H1 (cell line): ENCODE measurements around the gene IGFALS. TPM values are rescaled to one million over a fixed set of nuclear protein-coding genes. Genes with fewer than 3 reads are reported as not detected.

Experiments
- ASH2L ChIP-seq: fragments of 200-600, 300-600 bp; sonication (generic); IDR thresholded peaks from one replicate; pipeline ENCODE4 v1.7.1; 2017; ENCODE audit warnings: low read length
- BCL11A ChIP-seq, 2 experiments: IDR thresholded peaks; one replicate each; pipeline ENCODE4 v1.6.1; 2011; ENCODE audit warnings: low read depth in 2 of 2, low read length in 2 of 2, mild to moderate bottlenecking in 2 of 2
- CBX8 ChIP-seq: fragments of 300-800, 300-1000 bp; sonication (generic); IDR thresholded peaks from 2 replicates; pipeline ENCODE4 v1.7.1; 2016; ENCODE audit warnings: low read depth, low read length, borderline replicate concordance
- CHD2 ChIP-seq: IDR thresholded peaks from 2 replicates; pipeline ENCODE4 v1.6.1; 2012; ENCODE audit warnings: low read length, improper control_type of control experiment
- EGR1 ChIP-seq: IDR thresholded peaks from 2 replicates; pipeline ENCODE4 v1.6.1; 2011; ENCODE audit warnings: low read depth, low read length, borderline replicate concordance
- JUN ChIP-seq: IDR thresholded peaks from 2 replicates; pipeline ENCODE4 v1.6.1; 2011; ENCODE audit warnings: low read depth, mild to moderate bottlenecking, improper control_type of control experiment, low read length
- MAFK ChIP-seq: IDR thresholded peaks from 2 replicates; pipeline ENCODE4 v1.6.1; 2012; ENCODE audit warnings: low read depth, mild to moderate bottlenecking, improper control_type of control experiment, low read length
- POLR2AphosphoS5 ChIP-seq: IDR thresholded peaks from 2 replicates; pipeline ENCODE4 v1.6.1; 2011; ENCODE audit warnings: low read depth, low read length
- TCF12 ChIP-seq: IDR thresholded peaks from 2 replicates; pipeline ENCODE4 v1.6.1; 2011; ENCODE audit warnings: low read depth, mild to moderate bottlenecking, low read length
- YY1 ChIP-seq: IDR thresholded peaks from 2 replicates; pipeline ENCODE4 v1.6.1; 2011; ENCODE audit warnings: low read depth, mild to moderate bottlenecking, low read length
- polyA plus RNA-seq, 7 experiments: library from polyadenylated mRNA; depleted of rRNA in 3 of 7; stranded (reverse) in 5 of 7; unstranded in 2 of 7; fragments of >200 nt in 5 of 7; fragments of 200-250 nt in 2 of 7; gene quantifications; 1 replicate in 5 of 7; 2 replicates in 1 of 7; 4 replicates in 1 of 7; pipeline versions ENCODE4 v1.2.1 to v1.2.3, GENCODE V29; 2011 to 2013; ENCODE audit warnings: missing spikeins in 2 of 7, mixed read lengths in 2 of 7
- total RNA-seq: library from RNA; stranded (reverse); fragmentation: NEBNext Ultra II Directional; extraction: Animal tissue kit (Norgen Biotek cat#: 25700); gene quantifications from 2 replicates; pipeline ENCODE4 v1.2.1, GENCODE V29; 2021
- TF ChIP-seq, protein P1 (sequence below): fragments of 300-600 bp; sonication (generic); IDR thresholded peaks from 2 replicates; pipeline ENCODE4 v1.7.1; 2012; ENCODE audit warnings: low read length, moderate library complexity, mild to moderate bottlenecking, inconsistent platforms; ENCODE audit not compliant: insufficient replicate concordance

The IGFALS gene
- total and polyA plus RNA-seq, 2 of the 8 experiments (the other 6 are each of a cell fraction or from before 2014, with no cell fraction given) = not detected

DNA sequence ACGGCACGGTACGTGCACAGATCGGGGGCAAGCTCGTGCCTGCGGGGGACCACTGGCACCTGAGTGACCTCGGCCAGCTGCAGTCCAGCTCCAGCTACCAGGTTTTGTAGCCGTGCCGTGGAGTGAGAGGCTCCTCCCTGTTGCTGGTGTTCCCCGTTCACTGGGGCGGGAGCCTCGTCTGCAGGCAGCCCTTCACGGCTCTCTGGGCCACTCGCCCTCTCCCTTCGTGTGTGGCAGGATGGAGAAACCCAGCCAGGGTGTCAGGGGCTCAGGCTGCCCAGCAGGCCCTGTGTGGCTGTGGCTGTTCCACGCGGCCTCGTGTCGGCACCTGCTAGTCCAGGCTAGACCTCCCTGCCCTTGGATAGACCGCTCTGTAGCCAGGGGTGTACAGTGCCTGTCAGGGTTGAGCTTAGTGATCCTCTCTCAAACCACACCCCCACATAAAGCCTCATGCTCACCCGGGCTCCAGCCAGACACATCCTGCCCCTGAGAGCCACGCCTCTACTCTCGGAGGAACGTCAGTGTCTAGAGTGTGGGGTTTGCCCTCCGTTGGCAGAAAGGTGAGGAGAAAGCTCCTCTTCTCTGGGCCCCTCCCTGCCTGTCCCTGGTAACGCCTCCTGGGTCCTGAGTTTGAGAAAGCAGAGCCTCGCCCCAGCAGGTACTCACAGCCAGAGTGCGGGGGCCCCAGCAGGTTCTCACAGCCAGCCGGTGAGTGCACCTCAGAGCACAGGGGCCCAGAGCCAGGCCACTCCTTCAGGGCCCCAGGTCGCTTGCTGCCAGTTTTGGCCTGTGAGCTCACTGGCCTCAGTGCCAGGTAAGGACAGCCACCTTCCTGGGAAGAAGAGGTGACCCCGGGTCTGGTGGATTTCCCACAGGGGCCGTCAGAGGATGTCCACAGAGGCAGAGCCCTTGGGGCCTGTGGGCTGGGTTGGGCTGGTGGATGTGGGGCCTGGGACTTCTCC, 49.8 kb downstream of the IGFALS start (continued):
- TF ChIP-seq, protein P1, sequence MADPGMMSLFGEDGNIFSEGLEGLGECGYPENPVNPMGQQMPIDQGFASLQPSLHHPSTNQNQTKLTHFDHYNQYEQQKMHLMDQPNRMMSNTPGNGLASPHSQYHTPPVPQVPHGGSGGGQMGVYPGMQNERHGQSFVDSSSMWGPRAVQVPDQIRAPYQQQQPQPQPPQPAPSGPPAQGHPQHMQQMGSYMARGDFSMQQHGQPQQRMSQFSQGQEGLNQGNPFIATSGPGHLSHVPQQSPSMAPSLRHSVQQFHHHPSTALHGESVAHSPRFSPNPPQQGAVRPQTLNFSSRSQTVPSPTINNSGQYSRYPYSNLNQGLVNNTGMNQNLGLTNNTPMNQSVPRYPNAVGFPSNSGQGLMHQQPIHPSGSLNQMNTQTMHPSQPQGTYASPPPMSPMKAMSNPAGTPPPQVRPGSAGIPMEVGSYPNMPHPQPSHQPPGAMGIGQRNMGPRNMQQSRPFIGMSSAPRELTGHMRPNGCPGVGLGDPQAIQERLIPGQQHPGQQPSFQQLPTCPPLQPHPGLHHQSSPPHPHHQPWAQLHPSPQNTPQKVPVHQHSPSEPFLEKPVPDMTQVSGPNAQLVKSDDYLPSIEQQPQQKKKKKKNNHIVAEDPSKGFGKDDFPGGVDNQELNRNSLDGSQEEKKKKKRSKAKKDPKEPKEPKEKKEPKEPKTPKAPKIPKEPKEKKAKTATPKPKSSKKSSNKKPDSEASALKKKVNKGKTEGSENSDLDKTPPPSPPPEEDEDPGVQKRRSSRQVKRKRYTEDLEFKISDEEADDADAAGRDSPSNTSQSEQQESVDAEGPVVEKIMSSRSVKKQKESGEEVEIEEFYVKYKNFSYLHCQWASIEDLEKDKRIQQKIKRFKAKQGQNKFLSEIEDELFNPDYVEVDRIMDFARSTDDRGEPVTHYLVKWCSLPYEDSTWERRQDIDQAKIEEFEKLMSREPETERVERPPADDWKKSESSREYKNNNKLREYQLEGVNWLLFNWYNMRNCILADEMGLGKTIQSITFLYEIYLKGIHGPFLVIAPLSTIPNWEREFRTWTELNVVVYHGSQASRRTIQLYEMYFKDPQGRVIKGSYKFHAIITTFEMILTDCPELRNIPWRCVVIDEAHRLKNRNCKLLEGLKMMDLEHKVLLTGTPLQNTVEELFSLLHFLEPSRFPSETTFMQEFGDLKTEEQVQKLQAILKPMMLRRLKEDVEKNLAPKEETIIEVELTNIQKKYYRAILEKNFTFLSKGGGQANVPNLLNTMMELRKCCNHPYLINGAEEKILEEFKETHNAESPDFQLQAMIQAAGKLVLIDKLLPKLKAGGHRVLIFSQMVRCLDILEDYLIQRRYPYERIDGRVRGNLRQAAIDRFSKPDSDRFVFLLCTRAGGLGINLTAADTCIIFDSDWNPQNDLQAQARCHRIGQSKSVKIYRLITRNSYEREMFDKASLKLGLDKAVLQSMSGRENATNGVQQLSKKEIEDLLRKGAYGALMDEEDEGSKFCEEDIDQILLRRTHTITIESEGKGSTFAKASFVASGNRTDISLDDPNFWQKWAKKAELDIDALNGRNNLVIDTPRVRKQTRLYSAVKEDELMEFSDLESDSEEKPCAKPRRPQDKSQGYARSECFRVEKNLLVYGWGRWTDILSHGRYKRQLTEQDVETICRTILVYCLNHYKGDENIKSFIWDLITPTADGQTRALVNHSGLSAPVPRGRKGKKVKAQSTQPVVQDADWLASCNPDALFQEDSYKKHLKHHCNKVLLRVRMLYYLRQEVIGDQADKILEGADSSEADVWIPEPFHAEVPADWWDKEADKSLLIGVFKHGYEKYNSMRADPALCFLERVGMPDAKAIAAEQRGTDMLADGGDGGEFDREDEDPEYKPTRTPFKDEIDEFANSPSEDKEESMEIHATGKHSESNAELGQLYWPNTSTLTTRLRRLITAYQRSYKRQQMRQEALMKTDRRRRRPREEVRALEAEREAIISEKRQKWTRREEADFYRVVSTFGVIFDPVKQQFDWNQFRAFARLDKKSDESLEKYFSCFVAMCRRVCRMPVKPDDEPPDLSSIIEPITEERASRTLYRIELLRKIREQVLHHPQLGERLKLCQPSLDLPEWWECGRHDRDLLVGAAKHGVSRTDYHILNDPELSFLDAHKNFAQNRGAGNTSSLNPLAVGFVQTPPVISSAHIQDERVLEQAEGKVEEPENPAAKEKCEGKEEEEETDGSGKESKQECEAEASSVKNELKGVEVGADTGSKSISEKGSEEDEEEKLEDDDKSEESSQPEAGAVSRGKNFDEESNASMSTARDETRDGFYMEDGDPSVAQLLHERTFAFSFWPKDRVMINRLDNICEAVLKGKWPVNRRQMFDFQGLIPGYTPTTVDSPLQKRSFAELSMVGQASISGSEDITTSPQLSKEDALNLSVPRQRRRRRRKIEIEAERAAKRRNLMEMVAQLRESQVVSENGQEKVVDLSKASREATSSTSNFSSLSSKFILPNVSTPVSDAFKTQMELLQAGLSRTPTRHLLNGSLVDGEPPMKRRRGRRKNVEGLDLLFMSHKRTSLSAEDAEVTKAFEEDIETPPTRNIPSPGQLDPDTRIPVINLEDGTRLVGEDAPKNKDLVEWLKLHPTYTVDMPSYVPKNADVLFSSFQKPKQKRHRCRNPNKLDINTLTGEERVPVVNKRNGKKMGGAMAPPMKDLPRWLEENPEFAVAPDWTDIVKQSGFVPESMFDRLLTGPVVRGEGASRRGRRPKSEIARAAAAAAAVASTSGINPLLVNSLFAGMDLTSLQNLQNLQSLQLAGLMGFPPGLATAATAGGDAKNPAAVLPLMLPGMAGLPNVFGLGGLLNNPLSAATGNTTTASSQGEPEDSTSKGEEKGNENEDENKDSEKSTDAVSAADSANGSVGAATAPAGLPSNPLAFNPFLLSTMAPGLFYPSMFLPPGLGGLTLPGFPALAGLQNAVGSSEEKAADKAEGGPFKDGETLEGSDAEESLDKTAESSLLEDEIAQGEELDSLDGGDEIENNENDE = no peak
- TF ChIP-seq YY1 (no peak), ASH2L (no peak), POLR2AphosphoS5 (no peak), TCF12 (no peak), BCL11A (IDR thresholded peaks at IDR 0.05; ENCODE audit: low read depth in 2 of 2, low read length in 2 of 2) (no peak), CHD2 (no peak), MAFK (no peak), CBX8 (no peak), JUN (no peak), EGR1 (no peak)
